ENCODE data around the gene CBX8.

The CBX8 gene

DNA sequence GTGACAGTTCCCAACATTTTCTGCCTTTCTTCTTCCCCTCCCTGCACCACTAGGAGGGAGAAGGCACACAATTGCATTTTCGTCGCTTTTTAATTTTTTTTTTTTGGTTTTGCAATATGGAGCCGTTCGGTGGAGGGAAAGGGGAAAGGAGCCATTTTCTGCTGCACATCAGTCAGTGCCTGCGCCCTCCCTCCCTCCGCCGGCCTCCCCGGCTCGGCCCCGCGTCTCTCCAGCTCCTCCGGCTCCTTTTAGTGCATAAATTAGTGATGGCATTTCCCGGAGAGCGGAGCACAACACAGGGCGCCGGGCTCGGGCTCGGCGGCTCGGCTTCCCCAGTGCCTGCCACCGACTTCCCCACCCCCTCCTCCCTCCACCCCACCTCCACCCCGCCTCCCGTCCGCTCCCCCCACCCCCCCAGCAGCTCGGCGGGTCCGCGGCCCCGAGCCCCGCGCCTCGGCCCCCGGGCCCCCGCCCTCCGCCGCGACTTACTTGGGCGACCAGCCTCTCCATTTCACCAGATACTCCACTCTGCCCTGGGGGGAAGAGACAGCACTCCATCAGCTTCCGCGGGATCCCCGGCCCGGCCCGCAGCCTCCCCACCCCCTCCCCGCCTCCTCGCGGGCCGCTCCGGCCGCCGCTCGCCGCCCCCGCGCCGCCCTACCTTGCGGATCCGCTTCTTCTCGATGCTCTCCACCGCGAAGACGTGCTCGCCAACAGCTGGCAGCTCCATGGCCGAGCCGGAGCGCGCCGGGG lies 41.8 kb upstream of the CBX8 start:
- DNase-seq = peak; percentile 80 to 87

DNA sequence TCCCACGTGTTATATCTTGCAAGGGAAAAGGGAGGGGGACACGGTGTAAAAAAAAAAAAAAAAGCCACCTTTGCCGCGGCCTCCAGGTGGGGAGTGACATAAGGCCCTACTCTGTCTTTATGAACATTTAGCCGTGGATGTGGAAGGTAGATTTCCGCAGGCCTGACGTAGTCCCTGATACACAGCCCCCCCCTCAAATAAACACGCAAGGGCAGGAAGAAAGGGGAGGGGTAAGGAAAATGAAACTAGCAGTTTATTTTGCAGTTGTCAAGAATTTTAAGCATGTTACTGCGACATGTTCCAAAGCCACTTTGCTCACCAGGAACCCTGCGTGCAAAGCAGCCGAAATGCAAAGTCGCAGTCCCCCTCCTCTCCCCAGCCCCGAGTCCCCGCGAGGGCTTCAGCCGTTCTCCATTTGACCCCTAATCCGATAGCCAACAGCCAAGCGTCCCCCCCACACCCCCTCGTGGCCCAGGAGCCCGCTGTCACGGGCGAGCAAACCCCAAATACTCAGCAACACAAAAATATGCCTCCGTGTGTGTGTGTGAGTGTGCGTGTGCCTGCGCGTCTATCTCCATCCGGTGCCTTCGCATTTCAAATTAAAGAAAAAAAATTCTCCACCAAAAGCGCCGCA lies 41.1 kb upstream of the CBX8 start:
- DNase-seq = peak; percentile 72 to 80
- no peak for TF ChIP-seq GATA1 (IDR thresholded peaks at IDR 0.05; ENCODE audit: low read depth, low read length)
- no peak for TF ChIP-seq POLR2A (IDR thresholded peaks at IDR 0.05; ENCODE audit: low read length)

More for the DNA sequence above, 41.8 kb upstream of the CBX8 start:
- TF ChIP-seq GATA1 (IDR thresholded peaks at IDR 0.05; ENCODE audit: low read depth, low read length) (no peak), POLR2A (IDR thresholded peaks at IDR 0.05; ENCODE audit: low read length) (no peak)

DNA sequence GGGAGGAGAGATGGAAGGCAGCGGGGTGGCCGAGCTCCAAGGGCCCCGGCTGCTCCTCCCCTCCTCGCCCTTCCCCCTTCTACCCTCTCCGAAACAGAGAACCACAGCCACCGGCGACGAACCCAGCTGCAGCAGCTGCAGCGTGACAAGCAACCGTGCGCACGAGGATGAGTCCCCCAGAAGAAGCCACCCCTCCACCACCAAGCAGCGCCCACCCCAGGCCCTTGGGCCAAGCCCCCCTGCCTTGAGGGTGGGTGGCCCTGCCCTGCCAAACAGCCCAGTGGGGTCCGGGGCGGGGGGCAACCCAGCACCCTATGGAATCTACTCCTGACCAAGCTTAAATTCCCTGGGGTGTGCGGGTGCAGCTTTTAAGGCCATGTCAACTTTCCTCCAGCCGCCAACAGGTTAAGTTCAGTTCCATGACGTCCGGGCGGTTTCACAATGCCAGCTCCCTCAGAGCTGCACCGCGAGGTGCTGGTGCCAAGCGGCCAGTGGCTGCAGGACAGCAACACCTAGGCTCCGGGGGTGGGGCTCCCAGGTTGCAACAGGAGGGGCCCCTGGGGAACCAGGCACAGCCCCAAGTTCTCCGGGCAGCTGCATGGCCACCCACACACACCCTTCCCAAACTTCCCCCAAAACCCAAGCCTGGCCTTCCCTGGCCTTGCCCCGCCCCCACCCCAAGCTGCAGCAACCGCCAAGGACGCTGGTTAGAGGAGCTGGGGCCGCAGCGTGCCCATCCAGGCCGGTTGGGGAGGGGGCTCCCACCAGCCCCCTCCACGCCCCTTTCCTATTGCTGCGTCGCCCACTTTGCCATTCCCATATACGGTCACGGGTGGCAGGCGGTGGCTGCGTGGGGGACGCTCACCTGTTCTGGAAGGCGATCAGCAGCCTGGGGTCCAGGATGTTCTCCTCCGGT lies 40.4 kb upstream of the CBX8 start:
- peak; percentile 75 to 78 for DNase-seq
- no peak for TF ChIP-seq POLR2A (IDR thresholded peaks at IDR 0.05; ENCODE audit: low read length)
- no peak for TF ChIP-seq GATA1 (IDR thresholded peaks at IDR 0.05; ENCODE audit: low read depth, low read length)

DNA sequence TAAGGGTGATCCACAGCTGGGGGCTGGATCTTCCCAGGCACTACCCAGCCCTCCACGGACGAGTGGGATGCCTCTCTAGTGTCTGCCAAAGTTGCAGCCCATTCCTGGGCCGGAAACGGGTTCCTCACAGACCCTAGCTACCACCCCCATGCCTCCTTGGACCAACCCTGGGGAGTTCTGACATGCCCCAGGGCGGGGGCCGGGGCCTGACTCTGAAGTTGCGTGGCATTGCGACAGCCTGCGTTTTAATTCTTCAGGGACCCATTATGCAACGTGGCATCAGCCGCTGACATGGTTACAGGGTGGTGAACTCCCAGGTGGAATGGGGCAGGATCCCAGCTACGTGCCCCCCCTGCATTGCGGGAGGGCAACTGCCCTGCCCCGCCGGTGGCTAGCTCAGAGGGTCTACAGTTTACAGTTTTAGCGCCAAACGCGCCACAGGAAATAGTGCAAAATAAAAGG lies 39.7 kb upstream of the CBX8 start:
- no peak for TF ChIP-seq GATA1 (IDR thresholded peaks at IDR 0.05; ENCODE audit: low read depth, low read length)
- no peak for TF ChIP-seq POLR2A (IDR thresholded peaks at IDR 0.05; ENCODE audit: low read length)
- peak; percentile 46 to 83 for DNase-seq

DNA sequence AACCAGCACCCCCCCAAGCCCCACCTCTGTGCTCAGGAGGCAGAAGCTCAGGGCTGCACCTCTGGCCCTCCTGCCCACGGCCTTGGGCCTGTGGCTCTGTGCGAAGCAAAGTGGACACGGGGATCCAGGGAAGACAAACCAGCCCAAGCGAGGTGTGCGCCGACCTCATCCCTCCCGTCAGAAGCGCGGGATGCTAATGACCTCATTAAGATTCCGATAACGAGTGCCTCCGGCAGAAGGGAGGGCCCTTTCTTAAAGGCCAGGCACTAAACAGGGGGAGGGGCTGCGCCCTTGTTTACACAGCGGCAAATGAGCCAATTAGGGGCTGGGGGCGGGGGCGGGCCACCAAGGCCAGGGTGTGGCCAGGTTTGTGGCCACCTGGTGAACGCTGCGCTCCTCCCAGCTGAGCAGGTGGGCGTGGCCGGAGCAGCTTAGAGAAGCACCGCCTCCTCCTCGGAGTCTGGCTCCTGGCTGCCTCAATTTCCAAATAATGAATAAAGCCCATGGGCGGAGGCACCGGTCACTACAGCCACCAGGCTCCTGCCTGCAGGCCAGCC lies 39.2 kb upstream of the CBX8 start:
- DNase-seq = no peak

DNA sequence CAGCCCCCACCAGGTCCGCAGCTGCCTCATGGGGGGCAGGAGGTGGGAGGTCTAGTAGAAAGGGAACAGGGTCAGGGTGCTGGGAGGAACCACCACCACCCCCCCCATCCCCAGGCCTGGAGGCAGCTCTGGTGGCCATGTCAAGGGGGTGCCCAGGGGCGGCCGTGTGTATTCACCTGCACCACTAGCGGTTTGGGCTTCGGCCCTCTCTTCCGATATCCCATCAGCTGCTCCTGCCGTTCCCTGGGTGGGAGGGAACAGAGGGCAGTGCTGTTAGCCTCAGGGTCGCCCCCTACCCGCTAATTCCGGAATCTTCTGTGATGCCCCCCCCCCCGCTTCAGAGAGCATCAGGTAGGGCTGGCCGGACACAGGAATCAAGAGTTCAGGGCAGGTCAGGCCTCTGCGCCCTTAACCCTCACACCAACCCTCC lies 38.6 kb upstream of the CBX8 start:
- TF ChIP-seq GATA1 (IDR thresholded peaks at IDR 0.05; ENCODE audit: low read depth, low read length) (no peak), POLR2A (IDR thresholded peaks at IDR 0.05; ENCODE audit: low read length) (no peak)
- no peak for DNase-seq

More for the DNA sequence above, 39.2 kb upstream of the CBX8 start:
- TF ChIP-seq GATA1 (IDR thresholded peaks at IDR 0.05; ENCODE audit: low read depth, low read length) (no peak), POLR2A (IDR thresholded peaks at IDR 0.05; ENCODE audit: low read length) (no peak)

DNA sequence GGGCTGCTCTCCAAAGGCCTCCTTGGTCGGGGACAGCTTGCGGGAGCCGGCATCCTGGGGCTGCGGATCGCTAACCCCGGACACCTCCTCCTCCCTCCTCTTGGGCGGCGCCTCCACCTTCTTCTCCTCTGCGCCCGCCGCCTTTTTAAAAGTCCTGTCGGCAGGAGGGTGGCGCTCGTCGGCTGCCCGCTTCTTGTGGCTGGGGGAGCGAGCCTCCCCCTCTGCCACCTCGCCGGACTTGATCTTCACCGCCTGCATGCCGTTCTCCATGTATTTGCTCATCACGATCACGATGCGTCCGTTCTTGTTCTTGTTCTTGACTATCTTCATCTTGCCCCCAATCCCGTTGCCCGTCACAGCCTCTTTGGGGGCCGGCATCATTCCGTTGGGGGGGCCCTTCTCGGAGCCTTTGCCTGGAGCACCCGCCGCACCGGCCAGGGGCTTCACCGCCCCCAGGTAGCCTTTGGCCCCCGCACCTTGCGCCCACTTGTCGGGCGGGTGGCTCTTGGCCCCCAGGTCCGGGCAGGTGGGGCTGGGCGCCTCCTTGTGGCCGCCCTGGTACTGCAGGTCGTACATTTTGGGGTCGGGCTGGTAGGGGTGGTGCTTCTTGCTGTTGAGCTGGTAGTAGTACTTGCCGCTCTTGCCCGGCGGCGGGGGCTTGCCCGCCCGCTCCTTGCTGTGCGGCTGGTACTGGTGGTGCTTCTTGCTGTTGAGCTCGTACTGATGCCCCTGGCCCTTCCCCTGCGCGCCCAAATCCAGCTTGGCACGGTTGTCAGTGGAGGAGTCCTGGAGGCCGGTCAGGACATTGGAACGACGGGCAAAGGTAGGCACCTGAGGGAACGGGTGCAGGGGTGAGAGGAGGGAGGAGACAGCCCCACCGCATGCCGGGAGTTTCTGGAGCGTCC lies 37.9 kb upstream of the CBX8 start:
- TF ChIP-seq POLR2A (IDR thresholded peaks at IDR 0.05; ENCODE audit: low read length) = no peak
- TF ChIP-seq GATA1 (IDR thresholded peaks at IDR 0.05; ENCODE audit: low read depth, low read length) = no peak
- peak; percentile 51 to 71 for DNase-seq

DNA sequence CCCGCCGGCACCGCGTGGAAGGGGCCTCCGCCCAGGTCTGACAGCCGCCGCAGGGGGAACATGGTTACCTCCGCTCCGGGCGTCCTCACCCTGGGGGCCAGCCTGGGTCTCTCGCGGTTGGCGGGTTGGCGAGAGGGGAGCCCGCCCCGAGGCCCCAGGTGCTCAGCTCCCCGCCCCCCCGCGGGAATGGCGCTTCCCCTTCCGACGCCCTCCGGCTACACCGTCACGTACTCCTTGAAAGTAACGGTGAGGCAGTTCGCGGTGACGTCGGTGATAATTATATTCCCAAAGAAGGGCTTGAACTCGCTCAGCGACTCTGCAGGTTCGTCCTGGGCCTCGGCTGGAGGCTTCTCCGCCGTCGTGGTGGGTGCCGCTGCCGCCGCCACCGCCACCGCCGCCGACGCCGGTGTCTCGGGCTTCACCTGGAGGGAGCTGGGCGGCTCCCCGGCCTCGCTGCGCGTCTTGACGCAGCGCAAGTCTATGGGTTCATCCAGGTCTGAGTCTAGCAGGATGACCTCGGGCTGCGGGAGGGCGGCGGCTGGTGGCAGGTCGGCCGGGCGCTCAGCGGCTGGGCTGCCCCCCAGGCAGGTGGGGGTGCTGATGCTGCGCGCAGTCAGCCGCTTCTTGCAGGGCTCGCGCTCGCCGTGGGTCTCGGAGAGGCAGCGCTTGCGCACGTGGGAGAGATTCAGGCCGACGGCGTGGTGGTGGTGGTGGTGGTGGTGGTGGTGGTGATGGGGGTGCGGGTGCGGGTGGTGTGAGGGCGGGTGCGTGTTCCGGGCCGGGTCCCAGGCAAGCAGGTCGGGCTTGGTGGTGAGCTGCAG lies 37.1 kb upstream of the CBX8 start:
- TF ChIP-seq GATA1 (IDR thresholded peaks at IDR 0.05; ENCODE audit: low read depth, low read length) (no peak), POLR2A (IDR thresholded peaks at IDR 0.05; ENCODE audit: low read length) (no peak)
- no peak for DNase-seq

DNA sequence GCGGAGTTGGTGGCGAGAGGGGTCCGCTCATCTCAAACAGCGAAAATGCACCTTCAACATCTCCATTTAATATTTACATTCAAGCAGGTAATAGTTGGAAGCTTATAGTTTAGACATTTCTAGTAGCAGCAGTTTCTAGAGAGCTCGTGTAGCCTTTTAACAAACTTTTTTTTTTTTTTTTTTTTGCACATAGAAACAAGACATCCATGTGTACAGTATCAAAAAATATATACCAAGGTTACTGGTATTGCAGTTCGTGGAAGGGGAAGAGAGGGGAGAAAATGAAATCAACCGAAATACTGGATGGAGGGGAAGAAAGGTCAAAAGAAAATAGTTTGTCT lies 36.2 kb upstream of the CBX8 start:
- DNase-seq = no peak
- TF ChIP-seq GATA1 (IDR thresholded peaks at IDR 0.05; ENCODE audit: low read depth, low read length) (no peak), POLR2A (IDR thresholded peaks at IDR 0.05; ENCODE audit: low read length) (no peak)

DNA sequence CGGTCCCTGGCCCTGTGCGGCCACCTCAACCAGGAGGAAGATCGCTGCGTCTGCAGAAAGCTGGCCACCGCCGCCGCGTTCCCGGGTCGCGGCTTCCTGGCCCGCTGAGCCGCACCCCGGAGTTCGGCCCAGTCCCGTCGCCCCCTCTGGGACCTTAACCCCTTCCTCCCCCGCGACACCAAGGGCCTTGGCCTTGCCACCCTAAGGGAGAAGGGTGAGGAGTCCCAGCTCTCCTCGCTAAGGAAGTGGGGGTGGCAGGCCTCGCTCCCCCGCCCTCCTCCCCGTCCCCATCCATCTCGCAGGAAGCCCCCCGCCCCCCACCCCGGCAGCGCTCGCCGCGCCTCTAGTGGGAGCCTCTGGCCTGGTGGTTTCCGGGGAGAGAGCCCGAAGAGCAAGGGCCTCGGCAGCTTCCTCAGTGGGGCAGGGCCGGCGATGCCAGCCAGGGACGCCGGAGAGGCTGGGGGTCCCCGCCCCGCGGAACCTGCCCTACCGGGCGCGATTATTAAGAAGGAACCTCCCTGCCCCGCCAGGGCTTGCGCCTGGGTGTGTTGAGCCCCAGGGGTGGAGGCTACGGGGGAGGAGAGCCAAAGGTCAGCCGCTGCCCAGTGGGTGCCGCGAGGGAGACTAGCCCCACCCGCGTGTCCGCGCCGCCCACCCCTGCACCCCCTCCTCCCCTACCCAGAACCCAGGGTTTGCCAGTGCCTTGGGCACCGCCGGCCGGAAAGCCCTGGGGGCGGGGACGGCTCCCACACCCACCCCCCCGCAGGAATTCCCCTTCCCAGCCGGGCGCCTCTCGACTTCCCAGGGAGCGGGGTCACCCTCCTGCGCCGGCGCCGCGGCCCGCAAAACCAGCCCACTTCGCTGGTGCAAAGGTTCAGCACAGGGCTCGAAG lies 35.6 kb upstream of the CBX8 start:
- TF ChIP-seq GATA1 (IDR thresholded peaks at IDR 0.05; ENCODE audit: low read depth, low read length) (no peak), POLR2A (IDR thresholded peaks at IDR 0.05; ENCODE audit: low read length) (no peak)

More for the DNA sequence above, 35.6 kb upstream of the CBX8 start:
- DNase-seq = peak in 1 of 2 experiments; percentile 25

All from erythroblast (primary cell).